Neural cell (in vitro differentiated cells): ENCODE measurements around the gene LEF1.

ENCODE experiments used
- CTCF ChIP-seq: fragments of 450-650 bp; IDR thresholded peaks from 2 replicates; pipeline ENCODE4 v1.5.1; 2014; ENCODE audit warnings: antibody characterized with exemption, mild to moderate bottlenecking, moderate library complexity; ENCODE audit not compliant: poor library complexity, severe bottlenecking
- EP300 ChIP-seq: fragments of 450-650 bp; conservative IDR thresholded peaks from 2 replicates; pipeline ENCODE4 v1.6.1; 2014; ENCODE audit warnings: antibody characterized with exemption, mild to moderate bottlenecking, moderate library complexity; ENCODE audit not compliant: poor library complexity, severe bottlenecking
- EZH2 ChIP-seq: fragments of 200-600, 300-800 bp; shearing (Covaris generic), sonication (generic); IDR thresholded peaks from 2 replicates; pipeline ENCODE4 v1.6.1; 2014; ENCODE audit warnings: antibody characterized with exemption, low read length, borderline replicate concordance, mild to moderate bottlenecking; ENCODE audit not compliant: insufficient read depth, poor library complexity, severe bottlenecking
- MXI1 ChIP-seq: fragments of 450-650 bp; conservative IDR thresholded peaks from 2 replicates; pipeline ENCODE4 v1.6.1; 2014; ENCODE audit warnings: antibody characterized with exemption, mild to moderate bottlenecking; ENCODE audit not compliant: poor library complexity, severe bottlenecking
- POLR2AphosphoS5 ChIP-seq: IDR thresholded peaks from 2 replicates; pipeline ENCODE4 v1.6.1; 2012
- RAD21 ChIP-seq: fragments of 450-650 bp; conservative IDR thresholded peaks from 2 replicates; pipeline ENCODE4 v1.6.1; 2014; ENCODE audit warnings: antibody characterized with exemption, mild to moderate bottlenecking, moderate library complexity
- REST ChIP-seq: IDR thresholded peaks from 2 replicates; pipeline ENCODE4 v1.6.1; 2012; ENCODE audit warnings: borderline replicate concordance
- TAF1 ChIP-seq: IDR thresholded peaks from 2 replicates; pipeline ENCODE4 v1.6.1; 2012; ENCODE audit warnings: low read depth

- no peak for TF ChIP-seq TAF1
- TF ChIP-seq POLR2AphosphoS5 = no peak
- no peak for TF ChIP-seq CTCF
- TF ChIP-seq RAD21 = no peak
- TF ChIP-seq EP300 = no peak
- TF ChIP-seq REST = no peak
- TF ChIP-seq EZH2 = no peak
- TF ChIP-seq MXI1 = no peak
Measured at GRCh38 chr4:108156391-108156790, 12.3 kb downstream of the LEF1 start.
